Measurements from ENCODE around the gene MCEE.
"Not testable (repeated sequence)": the region's sequence is repeated elsewhere in the genome, so short reads cannot be mapped to it uniquely, and the experiment has no call there.

Gene MCEE

DNA sequence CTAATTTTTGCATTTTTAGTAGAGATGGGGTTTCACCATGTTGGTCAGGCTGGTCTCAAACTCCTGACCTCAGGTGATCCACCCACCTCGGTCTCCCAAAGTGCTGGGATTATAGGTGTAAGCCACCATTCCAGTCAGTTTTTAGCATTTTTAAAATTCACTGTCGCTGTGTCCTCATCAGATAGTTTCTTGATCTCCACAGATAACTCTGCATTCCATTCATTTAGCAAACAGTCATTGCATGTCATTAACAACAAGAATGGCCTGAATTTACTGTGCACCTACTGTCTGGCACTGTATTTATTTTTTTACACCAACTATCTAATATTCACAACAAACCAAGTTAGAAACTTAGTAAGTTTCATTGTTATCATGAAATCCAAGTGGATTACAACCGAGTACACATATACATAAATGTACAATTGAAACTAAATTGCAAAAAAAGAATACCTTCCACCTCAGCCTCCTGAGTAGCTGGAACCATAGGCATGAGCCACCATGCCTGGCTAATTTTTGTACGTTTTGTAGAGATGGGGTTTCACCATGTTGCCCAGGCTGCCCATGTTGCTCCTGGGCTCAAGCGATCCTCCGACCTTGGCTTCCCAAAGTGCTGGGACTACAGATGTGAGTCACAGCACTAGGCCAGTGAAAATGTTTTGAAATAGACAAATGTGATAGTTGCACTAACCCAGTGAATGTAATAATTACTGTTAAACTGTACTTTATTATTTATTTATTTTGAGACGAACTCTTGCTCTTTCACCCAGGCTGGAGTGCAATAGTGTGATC lies 4.3 kb downstream of the MCEE start:
- DNase-seq = no peak

DNA sequence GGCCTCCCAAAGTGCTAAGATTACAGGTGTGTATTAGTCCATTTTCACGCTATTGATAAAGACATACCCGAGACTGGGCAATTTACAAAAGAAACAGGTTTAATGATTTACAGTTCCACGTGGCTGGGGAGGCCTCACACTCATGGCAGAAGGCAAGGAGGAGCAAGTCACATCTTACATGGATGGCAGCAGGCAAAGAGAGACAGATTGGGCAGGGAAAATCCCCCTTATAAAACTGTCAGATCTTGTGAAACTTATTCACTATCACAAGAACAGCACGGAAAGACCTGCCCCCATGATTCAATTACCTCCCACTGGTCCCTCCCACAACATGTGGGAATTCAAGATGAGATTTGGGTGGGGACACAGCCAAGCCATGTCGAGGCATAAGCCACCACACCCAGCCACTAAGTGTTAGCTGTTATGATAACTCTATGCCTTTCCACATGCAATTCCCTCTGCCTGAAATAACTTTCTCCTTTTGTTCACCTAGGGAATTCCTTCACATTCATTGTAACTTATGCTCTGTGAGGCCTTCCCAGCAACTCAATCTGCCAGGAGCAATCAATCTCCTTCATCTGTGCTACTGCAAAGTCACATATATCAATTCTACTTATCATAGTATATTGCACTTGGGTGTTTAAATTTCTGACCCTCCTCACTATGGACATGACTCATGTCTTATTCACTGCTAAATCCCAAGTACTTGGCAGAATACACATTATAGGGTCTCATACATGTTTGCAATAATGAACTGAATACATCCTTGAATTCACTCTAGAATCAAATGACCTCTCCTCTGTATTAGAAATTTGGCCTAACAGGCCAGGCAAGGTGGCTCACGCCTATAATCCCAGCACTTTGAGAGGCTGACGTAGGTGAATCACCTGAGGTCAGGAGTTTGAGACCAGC lies 7.4 kb downstream of the MCEE start:
- DNase-seq = no peak

DNA sequence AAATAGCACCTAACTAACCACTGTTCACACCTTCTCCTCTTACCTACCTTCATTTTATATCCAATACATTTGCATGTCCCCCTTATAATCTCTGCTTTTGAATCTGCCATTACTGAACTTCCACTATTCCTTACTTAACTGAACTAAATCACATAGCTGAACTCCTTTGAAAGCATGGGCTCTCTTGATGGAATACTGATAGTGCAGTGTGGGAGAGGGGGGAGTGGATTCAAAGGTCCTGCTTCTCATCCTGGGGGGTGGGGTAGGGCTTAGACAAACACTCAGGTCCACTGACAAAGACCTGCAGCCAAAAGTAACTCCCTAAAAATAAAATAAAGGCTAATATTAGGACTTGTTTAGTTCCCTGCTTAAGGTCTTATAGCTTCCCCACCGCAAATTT lies 8.6 kb downstream of the MCEE start:
- no peak for DNase-seq

DNA sequence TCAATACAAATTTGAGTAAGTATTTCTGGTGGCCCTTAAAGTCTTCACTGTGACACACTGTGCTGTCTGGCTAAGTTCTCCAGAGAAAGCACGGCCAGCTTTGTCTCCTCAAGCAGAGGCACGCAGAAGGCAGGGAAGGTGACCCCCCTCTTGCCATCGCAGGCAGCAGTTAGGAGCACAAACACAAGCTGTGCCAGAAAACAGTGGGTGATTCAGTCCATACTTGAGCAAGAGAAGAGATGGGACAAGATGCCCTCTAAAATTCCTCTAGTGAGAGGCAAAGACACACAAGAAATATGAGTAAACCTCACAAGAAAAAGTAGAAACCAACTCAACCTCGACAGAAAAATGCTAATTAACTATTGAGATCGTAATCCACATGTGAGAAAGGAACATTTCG lies 9.8 kb downstream of the MCEE start:
- DNase-seq = no peak

DNA sequence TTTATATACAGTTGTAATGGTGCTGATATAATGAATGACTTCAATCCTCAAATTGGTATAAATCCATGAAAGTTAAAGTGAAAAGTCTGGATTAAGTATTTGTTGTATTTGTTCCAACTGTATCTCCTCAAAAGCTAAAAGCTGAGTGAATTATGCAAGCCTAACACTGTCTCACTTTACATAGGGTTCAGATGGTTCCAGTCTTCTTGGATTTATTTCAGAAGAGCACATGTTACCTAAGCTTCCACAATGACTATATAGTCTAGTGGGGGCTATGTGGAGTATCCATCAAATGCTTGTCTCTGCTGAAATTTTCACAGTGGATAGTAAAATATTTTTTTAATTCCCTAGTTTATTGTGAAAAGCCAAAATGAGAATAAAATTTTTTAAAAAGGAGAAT lies 13.0 kb downstream of the MCEE start:
- DNase-seq = no peak

DNA sequence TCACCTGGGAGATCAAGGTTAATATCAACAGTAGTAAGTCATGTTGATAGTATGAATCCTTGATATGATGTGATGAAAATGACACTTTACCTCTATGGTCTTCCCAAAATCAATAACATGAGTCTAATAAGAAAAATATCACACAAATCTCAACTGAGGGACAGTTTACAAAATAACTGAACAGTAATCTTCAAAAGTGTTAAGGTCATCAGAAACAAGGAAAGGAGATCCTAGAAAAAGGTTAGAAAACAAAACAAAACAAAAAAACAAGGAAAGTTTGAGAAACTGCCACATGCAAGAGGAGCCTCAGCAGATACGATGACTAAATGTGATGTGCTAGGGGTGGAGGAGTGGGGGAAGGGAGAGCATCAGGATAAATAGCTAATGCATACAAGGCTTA lies 16.2 kb downstream of the MCEE start:
- DNase-seq = no peak

DNA sequence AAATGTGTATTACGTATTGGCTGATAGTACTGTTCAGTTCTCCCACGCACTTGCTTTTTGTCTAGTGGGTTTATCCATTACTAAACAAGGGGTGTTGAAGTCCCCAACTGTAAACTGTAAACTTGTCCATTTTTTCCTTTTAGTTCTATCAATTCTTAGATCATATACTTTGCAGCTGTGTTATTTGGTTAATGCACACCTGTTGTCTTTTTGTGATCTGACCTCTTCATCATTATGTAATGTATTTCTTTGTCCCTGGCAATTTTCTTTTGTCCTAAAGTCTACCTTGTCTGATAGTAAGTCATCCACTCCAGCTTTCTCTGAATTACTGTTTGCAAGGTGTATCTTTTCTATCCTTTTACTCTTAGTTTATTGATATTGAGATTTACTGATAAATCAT lies 21.9 kb downstream of the MCEE start:
- DNase-seq = no peak

DNA sequence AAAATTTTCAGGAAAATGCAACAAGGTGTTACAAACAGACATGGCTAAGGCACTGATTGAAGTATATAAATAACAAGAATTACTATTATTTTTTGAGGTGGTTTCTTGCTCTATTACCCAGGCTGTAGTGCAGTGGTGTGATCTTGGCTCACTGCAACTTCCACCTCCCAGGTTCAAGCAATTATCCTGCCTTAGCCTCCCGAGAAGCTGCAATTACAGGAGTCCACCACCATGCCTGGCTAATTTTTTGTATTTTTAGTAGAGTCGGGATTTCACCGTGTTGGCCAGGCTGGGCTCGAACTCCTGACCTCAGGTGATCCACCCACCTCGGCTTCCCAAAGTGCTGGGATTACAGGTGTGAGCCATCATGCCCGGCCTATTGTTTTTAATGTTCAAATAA lies 23.6 kb downstream of the MCEE start:
- not testable (repeated sequence) for DNase-seq

DNA sequence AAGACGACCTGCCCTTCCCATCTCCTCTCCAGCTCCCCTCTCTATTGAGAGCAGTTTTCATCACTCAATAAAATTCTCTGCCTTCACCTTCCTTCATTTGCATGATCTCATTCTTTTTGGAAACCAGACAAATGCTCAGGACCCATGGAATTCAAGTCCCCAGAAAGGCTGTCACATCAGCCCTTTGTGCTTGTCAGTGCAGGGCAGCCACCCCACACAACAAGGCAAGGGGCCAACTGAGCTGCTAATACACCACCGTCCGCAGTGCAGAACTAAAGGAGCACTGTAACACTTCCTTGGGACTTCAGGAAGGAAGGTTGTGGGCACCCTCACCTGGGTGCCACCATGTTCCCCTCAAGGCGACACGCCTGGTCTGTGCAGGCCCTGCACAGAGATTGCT lies 26.2 kb downstream of the MCEE start:
- no peak for DNase-seq

DNA sequence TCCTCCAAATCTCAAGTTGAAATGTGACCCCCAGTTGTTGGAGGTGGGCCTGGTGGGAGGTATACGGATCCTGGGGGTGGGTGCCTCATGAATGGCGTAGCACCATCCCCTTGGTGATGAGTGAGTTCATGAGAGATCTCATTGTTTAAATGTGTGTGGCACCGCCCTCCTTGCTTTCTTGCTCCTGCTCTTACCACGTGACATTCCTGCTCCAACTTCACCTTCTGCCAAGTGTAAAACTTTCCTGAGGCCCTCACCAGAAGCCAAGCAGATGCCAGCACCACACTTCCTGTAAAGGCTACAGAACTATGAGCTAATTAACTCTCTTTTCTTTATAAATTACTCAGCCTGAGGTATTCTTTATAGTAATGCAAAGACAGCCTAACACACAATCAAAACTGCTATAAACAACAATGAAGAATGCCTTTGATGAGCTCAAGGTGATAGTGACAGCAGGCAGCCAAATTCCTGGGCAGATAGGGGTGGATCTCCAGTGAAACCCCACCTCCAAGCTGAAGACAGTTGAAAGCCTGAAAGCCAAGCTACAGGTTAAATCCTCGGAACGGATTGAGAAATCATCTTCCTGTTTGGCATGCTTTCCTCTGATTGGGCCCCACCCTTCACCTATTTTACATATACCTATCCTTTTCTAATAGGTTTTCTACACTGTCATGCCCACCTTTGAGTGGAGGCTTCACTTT lies 26.9 kb downstream of the MCEE start:
- no peak for DNase-seq

DNA sequence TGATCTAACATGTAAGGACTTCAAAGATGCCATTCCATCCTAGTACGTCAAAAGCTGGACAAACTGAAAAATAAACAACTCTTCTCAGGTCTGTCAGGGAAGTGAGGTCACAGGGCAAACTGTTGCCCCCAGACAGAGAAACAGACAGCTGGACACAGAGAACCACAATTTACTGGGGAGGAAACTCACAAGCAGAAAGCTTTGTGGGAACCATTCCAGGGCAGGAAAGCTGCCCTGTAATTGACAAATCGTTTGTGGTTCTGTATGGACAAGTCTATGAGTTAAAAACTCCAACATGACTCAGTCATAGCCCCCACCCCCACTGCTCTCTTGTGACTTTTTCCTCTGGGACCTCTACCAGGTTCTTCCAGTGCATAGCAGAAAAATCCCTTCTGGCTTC lies 28.4 kb downstream of the MCEE start:
- no peak for DNase-seq

DNA sequence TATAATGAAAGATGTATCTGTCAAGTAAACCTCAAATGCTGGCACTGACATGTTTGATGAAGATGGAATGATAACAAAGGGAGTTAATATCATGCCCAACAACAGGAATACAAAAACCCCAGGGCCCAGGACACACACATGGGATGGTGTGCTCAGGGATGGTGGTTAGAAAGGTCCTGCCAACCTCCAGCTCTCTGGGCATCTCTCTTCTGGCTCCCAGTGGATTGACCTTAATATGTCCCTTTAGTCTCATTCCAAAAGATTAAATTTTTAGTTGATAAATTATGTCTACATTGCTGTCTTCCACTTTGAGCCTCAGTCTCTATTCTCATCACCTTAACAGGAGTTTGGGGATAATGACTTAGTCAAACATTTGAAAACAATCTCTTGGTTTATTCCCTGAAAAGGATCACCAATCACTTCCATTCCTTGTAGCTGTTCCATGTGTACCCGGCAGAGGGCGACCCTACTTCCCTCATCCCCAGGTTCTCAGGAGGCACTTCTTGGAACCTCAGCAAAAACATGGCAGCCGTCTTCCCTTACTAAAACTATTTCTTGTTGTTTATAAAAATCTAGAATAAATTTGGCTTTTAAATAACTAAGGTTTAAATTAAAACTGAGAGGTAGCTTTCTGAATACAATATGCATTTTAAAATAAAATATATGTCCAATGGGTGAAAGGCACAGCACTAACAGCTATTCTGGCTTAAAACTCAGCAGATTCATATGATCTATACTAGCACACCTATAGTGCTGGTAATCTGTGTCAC lies 29.6 kb downstream of the MCEE start:
- DNase-seq = peak; percentile 60

DNA sequence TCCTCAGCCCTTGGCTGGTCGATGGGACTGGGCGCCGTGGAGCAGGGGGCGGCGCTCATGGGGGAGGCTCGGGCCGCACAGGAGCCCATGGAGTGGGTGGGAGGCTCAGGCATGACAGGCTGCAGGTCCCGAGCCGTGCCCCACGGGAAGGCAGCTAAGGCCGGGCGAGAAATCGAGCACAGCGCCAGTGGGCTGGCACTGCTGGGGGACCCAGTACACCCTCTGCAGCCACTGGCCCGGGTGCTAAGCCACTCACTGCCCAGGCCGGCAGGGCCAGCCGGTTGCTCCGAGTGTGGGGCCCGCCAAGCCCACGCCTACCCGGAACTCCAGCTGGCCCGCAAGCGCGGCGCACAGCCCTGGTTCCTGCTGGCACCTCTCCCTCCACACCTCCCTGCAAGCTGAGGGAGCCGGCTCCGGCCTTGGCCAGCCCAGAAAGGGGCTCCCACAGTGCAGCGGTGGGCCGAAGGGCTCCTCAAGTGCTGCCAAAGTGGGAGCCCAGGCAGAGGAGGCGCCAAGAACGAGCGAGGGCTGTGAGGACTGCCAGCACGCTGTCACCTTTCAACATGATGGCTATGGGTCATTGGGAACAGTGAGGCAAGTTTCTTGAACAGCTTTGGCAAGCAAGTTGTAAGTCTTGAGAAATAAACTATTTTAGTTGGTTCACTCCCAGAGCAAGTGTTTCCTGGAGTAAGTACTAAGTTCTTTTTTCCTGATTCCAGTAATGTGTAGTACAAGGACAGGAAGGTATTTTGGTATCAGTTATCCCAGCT lies 37.4 kb downstream of the MCEE start:
- not testable (repeated sequence) for DNase-seq

DNA sequence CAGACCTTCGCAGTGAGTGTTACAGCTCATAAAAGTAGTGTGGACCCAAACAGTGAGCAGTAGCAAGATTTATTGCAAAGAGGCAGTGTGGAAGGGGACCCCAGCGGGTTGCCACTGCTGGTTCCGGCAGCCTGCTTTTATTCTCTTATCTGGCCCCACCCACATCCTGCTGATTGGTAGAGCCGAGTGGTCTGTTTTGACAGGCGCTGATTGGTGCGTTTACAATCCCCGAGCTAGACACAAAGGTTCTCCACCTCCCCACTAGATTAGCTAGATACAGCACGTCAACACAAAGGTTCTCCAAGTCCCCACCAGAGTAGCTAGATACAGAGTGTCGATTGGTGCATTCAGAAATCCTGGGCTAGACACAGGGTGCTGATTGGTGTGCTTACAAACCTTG lies 38.2 kb downstream of the MCEE start:
- DNase-seq = not testable (repeated sequence)

DNA sequence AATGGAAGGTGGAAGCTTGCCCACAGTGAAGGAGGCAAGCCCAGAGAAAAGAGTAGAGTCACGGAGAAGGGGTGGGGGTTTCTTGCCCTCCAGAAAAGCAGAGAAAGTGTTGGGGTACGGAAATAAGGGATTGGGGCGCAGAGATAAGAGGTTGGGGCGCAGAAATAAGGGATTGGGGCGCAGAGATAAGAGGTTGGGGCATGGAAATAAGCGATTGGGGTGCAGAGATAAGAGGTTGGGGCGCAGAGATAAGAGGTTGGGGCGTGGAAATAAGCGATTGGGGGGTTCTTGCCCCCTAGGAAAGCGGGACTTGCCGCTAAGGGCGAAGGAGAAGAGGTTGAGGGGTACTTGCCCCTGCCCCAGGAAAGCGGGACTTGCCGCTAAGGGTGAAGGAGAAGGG lies 40.6 kb downstream of the MCEE start:
- DNase-seq = not testable (repeated sequence)

DNA sequence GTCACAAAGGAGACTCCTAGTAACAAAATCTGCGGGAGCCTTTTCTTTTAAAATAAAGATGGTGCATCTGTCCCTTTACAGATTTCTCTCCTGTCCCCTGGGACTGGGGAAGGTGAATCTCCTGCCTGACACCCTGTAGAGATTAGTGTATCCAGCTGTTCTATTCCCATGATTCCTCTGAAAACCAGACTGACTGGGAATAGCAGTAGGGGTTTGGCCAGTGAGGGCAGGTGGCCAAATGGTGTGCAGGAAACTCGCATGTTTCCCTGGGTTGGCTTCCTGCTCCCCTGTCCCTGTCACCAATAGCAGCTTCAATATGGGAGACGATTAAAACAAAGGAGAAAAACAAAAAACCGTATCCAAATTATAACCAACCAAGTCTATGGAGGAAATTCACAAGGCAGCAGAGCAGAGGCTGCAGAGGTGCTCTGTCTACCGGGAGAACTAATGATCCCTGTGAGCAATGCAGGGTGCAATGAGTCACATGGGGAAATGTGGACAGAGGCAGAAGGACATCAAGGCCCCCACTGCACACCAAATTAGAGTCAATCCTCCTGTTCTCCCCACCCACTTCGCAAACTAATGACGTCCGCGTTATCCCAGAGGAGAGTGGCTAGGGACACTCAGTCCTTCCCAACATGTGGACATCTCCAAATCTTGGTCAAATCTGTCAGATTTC lies 44.6 kb downstream of the MCEE start:
- not testable (repeated sequence) for DNase-seq

DNA sequence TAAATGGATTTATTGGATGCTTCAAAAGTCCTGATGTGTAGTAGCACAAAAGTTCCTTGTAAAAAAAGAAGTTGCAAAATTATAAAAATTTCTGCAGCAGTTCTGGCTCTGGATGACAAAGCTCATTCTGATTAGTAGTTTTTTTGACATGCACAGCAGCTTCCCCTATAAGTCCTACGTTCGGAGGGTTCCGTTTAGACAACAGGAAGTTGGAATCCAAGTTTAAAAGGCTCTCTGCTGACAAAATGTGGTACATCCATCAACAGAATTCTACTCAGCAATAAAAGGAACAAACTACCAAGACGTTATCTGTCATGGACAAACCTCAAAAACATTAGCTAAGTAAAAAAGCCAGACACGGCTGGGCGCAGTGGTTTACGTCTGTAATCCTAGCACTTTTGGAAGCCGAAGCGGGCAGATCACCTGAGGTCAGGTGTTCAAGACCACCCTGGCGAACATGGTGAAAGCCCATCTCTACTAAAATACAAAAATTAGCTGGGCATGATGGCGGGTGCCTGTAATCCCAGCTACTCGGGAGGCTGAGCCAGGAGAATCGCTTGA lies 46.2 kb downstream of the MCEE start:
- not testable (repeated sequence) for DNase-seq

DNA sequence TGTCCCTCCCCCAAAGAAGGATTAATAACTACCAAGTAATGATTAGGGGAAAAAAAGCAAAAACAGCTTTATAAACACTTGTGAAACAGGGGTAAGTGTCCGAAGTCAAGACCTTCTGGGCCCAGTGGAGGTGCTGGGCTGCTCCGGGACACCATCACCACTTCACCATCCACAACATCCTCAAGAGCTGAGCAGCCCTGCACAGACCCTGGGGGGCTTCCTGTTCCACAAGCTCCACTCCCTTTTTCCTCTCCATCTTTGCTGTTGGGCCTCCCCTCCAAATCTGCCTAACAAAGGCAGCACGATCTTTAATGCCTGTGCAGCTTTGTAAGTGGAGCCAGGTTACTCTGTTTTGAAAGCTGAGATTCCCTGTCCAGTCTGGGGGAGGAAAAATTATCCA lies 46.7 kb downstream of the MCEE start:
- not testable (repeated sequence) for DNase-seq

DNA sequence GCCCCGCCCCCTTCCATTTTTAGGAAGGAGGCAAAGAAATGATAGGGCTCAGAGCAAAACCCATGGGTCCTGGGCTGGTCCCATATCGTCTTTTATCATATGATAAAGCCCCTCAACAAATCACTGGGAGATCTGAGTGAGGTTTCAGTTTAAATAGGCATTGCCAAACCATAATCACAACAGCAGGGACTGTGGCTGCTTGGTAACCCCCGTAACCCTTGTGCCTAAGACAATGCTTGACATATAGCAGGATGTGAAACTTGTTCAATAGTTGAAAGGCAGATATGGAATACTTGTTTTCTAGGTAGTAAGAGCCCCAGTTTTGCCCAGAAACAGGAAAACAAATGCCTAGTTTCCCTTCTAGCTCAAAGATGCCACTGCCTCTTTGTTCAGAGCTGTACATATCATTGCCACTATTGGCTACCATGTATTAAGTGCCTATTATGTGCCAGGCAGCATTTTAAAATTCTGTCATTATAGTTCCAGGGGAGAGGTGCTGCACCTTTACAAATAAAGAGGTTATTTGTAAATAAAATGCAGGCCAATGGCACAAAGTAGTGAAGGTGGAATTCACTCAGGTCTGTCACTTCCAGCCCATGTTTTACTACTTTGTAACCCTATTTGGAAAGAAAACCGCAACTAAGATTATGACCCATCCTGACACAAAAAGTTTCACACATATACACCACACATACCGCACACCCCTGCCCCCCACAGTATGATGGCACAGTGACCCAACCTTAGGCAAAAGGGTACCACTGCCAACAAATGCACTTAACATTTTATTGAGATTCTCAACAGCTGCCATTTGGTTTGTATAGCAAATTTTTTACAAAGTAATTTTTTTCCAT lies 47.4 kb downstream of the MCEE start:
- peak; percentile 15 for DNase-seq

DNA sequence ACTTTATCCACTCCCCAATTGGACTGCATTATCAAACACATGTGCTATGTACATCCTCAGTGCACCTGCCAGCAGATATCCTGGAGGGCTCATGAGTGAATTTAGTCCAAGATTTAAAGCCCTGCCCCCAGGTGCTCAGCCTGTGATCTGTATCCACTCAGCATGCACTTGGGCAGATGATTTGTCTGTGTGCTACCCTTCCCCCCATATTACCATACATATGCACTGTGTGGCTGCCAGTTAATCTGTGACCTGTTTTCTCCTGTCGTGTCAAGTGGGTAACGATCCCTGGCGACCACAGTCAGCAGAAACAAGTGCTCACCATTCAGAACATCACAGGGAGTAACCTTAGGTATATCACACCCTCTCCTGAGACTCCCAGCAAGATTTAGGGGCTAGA lies 51.4 kb downstream of the MCEE start:
- DNase-seq = no peak
